HG02884 (cell line): Measurements from ENCODE around the gene THRA.
"Not testable (repeated sequence)": the region's sequence is repeated elsewhere in the genome, so short reads cannot be mapped to it uniquely, and the experiment has no call there.

Experiments used
- ATAC-seq: cut with Tn5 transposase; IDR thresholded peaks from one replicate; pipeline ENCODE4 v1.9.1; 2021; ENCODE audit warnings: mild to moderate bottlenecking, moderate library complexity; ENCODE audit not compliant: unreplicated experiment

The THRA gene

GRCh38 chr17:40135817-40136216 lies 73.1 kb downstream of the THRA start:
- no peak for ATAC-seq

GRCh38 chr17:40139566-40140058 lies 76.8 kb downstream of the THRA start:
- ATAC-seq: peak; percentile 5

- not testable (repeated sequence) for ATAC-seq
These were observed 80.4 kb downstream of the THRA start for GRCh38 chr17:40143166-40143565.
